ENCODE data around the gene TTC39A. TPM values are rescaled to one million over a fixed set of nuclear protein-coding genes. Genes with fewer than 3 reads are reported as not detected.

The TTC39A gene
- total RNA-seq, 1 experiment from 2014 or later, result 8.3 TPM

- no peak overlapping the region for H3K27ac ChIP-seq (ENCODE audit: low read length)
- ChIA-PET CTCF (no interaction called here), POLR2A (no interaction called here)
- ATAC-seq, result no peak
- H3K27me3 ChIP-seq (ENCODE audit: control insufficient read depth, insufficient read depth, low read length), result no peaks in the 10 kb centered on the region
- BruUV-seq (replicated peaks), result no TSS peak
- no peak overlapping the region for H3K4me3 ChIP-seq (ENCODE audit: low read depth in 2 of 2, low read length in 2 of 2)
- H3K36me3 ChIP-seq (ENCODE audit: control insufficient read depth, insufficient read depth, low read length), result no peaks in the 10 kb centered on the region
- no peaks in the 10 kb centered on the region for H3K4me1 ChIP-seq (ENCODE audit: control insufficient read depth, insufficient read depth, low read length)
- intact Hi-C loops (cut with micrococcal nuclease; ENCODE audit: unreplicated experiment), result no loop called here
- H3K9me3 ChIP-seq (ENCODE audit: control insufficient read depth, insufficient read depth, low read depth, low read length), result no peaks in the 10 kb centered on the region
- no peak for TF ChIP-seq REST (IDR thresholded peaks at IDR 0.05; ENCODE audit: insufficient read depth in 1 of 2, low read depth in 2 of 2, low read length in 1 of 2)
- no peak for TF ChIP-seq CTCF (IDR thresholded peaks at IDR 0.05)
- no peak for TF ChIP-seq POLR2AphosphoS5 (IDR thresholded peaks at IDR 0.05; ENCODE audit: low read depth, low read length)
- TF ChIP-seq SIN3A (IDR thresholded peaks at IDR 0.05; ENCODE audit: borderline replicate concordance, insufficient read depth, low read depth, low read length), result no peak
- TF ChIP-seq TCF7L2 (IDR thresholded peaks at IDR 0.05; ENCODE audit: low read depth, low read length), result no peak
- no peak for DNase-seq (ENCODE audit: low read depth, low spot score)
- in situ Hi-C loops (cut with HindIII; ENCODE audit: low pct_unique_long_range_greater_than_20kb, low sequenced_read_pairs), result no loop called here
Measured at GRCh38 chr1:51249445-51249844, 80.9 kb downstream of the TTC39A start.

- no peaks in the 10 kb centered on the region for H3K9me3 ChIP-seq (ENCODE audit: control insufficient read depth, insufficient read depth, low read depth, low read length)
- BruUV-seq (replicated peaks), result no TSS peak
- intact Hi-C loops (cut with micrococcal nuclease; ENCODE audit: unreplicated experiment), result no loop called here
- H3K4me1 ChIP-seq (ENCODE audit: control insufficient read depth, insufficient read depth, low read length), result no peaks in the 10 kb centered on the region
- no peaks in the 10 kb centered on the region for H3K27me3 ChIP-seq (ENCODE audit: control insufficient read depth, insufficient read depth, low read length)
- POLR2A ChIA-PET, result interaction anchor here (0.7 kb wide), 1 partner anchor 39 kb away, joined by 4 read pairs; no protein-coding TSS in a partner anchor
- ATAC-seq, result no peak
- DNase-seq (ENCODE audit: low read depth, low spot score), result no peak
- in situ Hi-C loops (cut with HindIII; ENCODE audit: low pct_unique_long_range_greater_than_20kb, low sequenced_read_pairs), result no loop called here
- CTCF ChIA-PET, result interaction anchor here (0.6 kb wide), 1 partner anchor 50 kb away, joined by 3 read pairs; no protein-coding TSS in a partner anchor
- H3K36me3 ChIP-seq (ENCODE audit: control insufficient read depth, insufficient read depth, low read length), result no peaks in the 10 kb centered on the region
- no peak overlapping the region for H3K27ac ChIP-seq (ENCODE audit: low read length)
- TF ChIP-seq CTCF (IDR thresholded peaks at IDR 0.05) (no peak), TCF7L2 (IDR thresholded peaks at IDR 0.05; ENCODE audit: low read depth, low read length) (no peak), POLR2AphosphoS5 (IDR thresholded peaks at IDR 0.05; ENCODE audit: low read depth, low read length) (no peak), REST (IDR thresholded peaks at IDR 0.05; ENCODE audit: insufficient read depth in 1 of 2, low read depth in 2 of 2, low read length in 1 of 2) (no peak), SIN3A (IDR thresholded peaks at IDR 0.05; ENCODE audit: borderline replicate concordance, insufficient read depth, low read depth, low read length) (no peak)
- no peak overlapping the region for H3K4me3 ChIP-seq (ENCODE audit: low read depth in 2 of 2, low read length in 2 of 2)
Measured at GRCh38 chr1:51247499-51247898, 82.9 kb downstream of the TTC39A start.

All from Panc1 (cell line).